ENCODE measurements around the gene TOR1AIP1.

GRCh38 chr1:179952186-179952585, 70.1 kb downstream of the TOR1AIP1 start:
- no peak for TF ChIP-seq POLR2A (IDR thresholded peaks at IDR 0.05; ENCODE audit: extremely low read depth, insufficient read length)
- TF ChIP-seq, protein P1, sequence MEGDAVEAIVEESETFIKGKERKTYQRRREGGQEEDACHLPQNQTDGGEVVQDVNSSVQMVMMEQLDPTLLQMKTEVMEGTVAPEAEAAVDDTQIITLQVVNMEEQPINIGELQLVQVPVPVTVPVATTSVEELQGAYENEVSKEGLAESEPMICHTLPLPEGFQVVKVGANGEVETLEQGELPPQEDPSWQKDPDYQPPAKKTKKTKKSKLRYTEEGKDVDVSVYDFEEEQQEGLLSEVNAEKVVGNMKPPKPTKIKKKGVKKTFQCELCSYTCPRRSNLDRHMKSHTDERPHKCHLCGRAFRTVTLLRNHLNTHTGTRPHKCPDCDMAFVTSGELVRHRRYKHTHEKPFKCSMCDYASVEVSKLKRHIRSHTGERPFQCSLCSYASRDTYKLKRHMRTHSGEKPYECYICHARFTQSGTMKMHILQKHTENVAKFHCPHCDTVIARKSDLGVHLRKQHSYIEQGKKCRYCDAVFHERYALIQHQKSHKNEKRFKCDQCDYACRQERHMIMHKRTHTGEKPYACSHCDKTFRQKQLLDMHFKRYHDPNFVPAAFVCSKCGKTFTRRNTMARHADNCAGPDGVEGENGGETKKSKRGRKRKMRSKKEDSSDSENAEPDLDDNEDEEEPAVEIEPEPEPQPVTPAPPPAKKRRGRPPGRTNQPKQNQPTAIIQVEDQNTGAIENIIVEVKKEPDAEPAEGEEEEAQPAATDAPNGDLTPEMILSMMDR (IDR thresholded peaks at IDR 0.05; ENCODE audit: low read depth, low read length): no peak

Measured in NB4 (cell line).